ENCODE results near the gene TRIM2.

- TF ChIP-seq, protein P1, sequence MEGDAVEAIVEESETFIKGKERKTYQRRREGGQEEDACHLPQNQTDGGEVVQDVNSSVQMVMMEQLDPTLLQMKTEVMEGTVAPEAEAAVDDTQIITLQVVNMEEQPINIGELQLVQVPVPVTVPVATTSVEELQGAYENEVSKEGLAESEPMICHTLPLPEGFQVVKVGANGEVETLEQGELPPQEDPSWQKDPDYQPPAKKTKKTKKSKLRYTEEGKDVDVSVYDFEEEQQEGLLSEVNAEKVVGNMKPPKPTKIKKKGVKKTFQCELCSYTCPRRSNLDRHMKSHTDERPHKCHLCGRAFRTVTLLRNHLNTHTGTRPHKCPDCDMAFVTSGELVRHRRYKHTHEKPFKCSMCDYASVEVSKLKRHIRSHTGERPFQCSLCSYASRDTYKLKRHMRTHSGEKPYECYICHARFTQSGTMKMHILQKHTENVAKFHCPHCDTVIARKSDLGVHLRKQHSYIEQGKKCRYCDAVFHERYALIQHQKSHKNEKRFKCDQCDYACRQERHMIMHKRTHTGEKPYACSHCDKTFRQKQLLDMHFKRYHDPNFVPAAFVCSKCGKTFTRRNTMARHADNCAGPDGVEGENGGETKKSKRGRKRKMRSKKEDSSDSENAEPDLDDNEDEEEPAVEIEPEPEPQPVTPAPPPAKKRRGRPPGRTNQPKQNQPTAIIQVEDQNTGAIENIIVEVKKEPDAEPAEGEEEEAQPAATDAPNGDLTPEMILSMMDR (IDR thresholded peaks at IDR 0.05 in 4 of 5, conservative IDR thresholded peaks at IDR 0.05 in 1 of 5), result no peak
- no peak for TF ChIP-seq POLR2A (IDR thresholded peaks at IDR 0.05)
These were observed 25.1 kb upstream of the TRIM2 start for GRCh38 chr4:153179100-153179499.
